Gastroesophageal sphincter (tissue), 3 donors: ENCODE measurements around the gene YWHAH.

Experiments used
- CTCF ChIP-seq, 4 experiments: fragments of 200-600 bp in 2 of 4; fragments of 450-650 bp in 2 of 4; sonication (generic) in 1 of 4; IDR thresholded peaks; one replicate each; pipeline ENCODE4 v1.5.1; 2017 to 2019; ENCODE audit warnings: antibody characterized with exemption in 4 of 4, mild to moderate bottlenecking in 2 of 4, moderate library complexity in 2 of 4
- EP300 ChIP-seq: sonication (generic); formaldehyde crosslinking; IDR thresholded peaks from one replicate; pipeline ENCODE4 v1.6.1; 2017; ENCODE audit warnings: antibody characterized with exemption, mild to moderate bottlenecking
- POLR2A ChIP-seq, 2 donors: fragments of 450-650 bp; IDR thresholded peaks; one replicate each; pipeline ENCODE4 v1.6.1; 2017; ENCODE audit warnings: antibody characterized with exemption in 2 of 2, mild to moderate bottlenecking in 2 of 2, moderate library complexity in 1 of 2
- POLR2AphosphoS5 ChIP-seq: sonication (generic); formaldehyde crosslinking; IDR thresholded peaks from one replicate; pipeline ENCODE4 v1.6.1; 2017; ENCODE audit warnings: antibody characterized with exemption

GRCh38 chr22:31906086-31906485, 38.2 kb upstream of the YWHAH start:
- no peak for TF ChIP-seq CTCF (IDR thresholded peaks at IDR 0.05)
- no peak for TF ChIP-seq POLR2AphosphoS5
- TF ChIP-seq EP300, result no peak
- no peak for TF ChIP-seq POLR2A (IDR thresholded peaks at IDR 0.05)
